Right lobe of liver (tissue), 4 donors: ENCODE results near the gene GIMD1.

Experiments
- POLR2A ChIP-seq: fragments of 450-650 bp; IDR thresholded peaks from one replicate; pipeline ENCODE4 v1.6.1; 2017; ENCODE audit warnings: antibody characterized with exemption, mild to moderate bottlenecking
- TF ChIP-seq, protein P1 (sequence below), 4 donors: fragments of 200-600 bp in 3 of 4; fragments of 450-650 bp in 1 of 4; IDR thresholded peaks; one replicate each; pipeline versions ENCODE4 v1.5.1 to v1.8.0; 2016 to 2022; ENCODE audit warnings: antibody characterized with exemption in 4 of 4, mild to moderate bottlenecking in 2 of 4
- donor health status: DM: no; HTN: no; CAD: no.
- donor health status: DM: no; HTN: no; CAD: no.
- donor health status: DM: no; HTN: yes; CAD: no.

DNA sequence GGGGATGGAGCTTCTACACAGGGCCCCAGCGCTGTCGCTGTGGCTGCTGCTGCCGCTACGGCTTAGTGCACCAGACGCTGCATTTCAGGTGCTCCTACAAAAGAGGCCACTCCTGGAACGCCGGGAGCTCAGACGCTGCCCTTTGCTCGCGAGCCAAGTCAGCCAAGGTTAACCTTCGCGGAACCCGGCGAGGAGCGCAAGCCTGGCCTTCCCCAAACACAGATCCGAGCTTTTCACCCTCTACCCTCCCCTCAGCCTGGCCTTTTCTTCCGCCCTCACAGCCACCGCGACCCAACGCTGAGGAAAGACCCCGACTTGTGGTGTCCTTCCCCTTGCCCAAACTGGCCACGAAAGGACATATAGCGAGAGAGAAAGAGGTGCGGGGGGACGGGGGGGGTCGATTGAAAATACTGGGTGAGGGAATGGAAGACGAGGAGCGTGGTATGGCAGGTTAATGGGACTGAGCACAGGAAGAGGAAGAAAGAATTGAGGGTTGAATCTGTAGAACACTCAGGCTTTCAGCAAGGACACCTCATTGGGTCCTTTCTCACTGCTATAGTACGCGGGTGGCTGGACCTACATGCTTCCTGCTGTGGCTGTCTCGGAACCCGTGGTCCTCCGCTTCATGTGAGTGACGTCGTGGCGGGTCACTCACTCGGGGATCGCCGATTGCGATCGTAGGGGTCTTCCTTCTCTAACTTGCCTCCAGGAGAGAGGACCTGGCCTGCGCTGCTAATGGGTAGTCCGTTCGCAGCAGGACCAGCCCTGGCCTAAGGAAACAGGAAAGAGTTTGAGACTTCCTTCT is 52.4 kb downstream of the GIMD1 start, which contains the start of the genes AIMP1 and TBCK:
- TF ChIP-seq, protein P1, sequence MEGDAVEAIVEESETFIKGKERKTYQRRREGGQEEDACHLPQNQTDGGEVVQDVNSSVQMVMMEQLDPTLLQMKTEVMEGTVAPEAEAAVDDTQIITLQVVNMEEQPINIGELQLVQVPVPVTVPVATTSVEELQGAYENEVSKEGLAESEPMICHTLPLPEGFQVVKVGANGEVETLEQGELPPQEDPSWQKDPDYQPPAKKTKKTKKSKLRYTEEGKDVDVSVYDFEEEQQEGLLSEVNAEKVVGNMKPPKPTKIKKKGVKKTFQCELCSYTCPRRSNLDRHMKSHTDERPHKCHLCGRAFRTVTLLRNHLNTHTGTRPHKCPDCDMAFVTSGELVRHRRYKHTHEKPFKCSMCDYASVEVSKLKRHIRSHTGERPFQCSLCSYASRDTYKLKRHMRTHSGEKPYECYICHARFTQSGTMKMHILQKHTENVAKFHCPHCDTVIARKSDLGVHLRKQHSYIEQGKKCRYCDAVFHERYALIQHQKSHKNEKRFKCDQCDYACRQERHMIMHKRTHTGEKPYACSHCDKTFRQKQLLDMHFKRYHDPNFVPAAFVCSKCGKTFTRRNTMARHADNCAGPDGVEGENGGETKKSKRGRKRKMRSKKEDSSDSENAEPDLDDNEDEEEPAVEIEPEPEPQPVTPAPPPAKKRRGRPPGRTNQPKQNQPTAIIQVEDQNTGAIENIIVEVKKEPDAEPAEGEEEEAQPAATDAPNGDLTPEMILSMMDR (IDR thresholded peaks at IDR 0.05), result no peak
- TF ChIP-seq POLR2A, result peak; percentile 78
